GM18508 (cell line): ENCODE data around the gene PGA5.

ENCODE experiments used
- ATAC-seq: cut with Tn5 transposase; IDR thresholded peaks from one replicate; pipeline ENCODE4 v1.9.1; 2021; ENCODE audit warnings: moderate number of reproducible peaks; ENCODE audit not compliant: insufficient read depth, unreplicated experiment

PGA5 gene

GRCh38 chr11:61290905-61291690 lies 50.1 kb downstream of the PGA5 start:
- no peak for ATAC-seq

DNA sequence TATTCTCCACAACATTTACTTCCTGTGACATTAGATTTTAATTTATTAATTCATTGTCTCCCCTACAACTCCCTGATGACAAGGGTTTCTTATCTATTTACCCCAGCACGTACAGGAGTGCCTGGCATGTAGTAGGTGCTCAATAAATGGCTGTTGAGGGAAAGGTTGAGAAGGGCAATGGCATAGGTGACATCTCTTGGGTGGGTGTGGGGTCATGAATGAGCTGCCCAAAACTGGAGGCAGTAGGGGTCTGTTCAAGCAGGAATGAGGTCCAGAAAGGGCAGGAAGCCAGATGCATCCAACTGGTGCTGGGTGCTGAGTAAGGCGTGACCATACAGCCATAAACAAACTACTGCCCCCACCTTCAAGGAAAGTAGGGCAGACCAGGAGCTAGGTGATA lies 51.4 kb downstream of the PGA5 start:
- ATAC-seq: no peak

- ATAC-seq: no peak
Measured at GRCh38 chr11:61293867-61294716, 53.1 kb downstream of the PGA5 start.

DNA sequence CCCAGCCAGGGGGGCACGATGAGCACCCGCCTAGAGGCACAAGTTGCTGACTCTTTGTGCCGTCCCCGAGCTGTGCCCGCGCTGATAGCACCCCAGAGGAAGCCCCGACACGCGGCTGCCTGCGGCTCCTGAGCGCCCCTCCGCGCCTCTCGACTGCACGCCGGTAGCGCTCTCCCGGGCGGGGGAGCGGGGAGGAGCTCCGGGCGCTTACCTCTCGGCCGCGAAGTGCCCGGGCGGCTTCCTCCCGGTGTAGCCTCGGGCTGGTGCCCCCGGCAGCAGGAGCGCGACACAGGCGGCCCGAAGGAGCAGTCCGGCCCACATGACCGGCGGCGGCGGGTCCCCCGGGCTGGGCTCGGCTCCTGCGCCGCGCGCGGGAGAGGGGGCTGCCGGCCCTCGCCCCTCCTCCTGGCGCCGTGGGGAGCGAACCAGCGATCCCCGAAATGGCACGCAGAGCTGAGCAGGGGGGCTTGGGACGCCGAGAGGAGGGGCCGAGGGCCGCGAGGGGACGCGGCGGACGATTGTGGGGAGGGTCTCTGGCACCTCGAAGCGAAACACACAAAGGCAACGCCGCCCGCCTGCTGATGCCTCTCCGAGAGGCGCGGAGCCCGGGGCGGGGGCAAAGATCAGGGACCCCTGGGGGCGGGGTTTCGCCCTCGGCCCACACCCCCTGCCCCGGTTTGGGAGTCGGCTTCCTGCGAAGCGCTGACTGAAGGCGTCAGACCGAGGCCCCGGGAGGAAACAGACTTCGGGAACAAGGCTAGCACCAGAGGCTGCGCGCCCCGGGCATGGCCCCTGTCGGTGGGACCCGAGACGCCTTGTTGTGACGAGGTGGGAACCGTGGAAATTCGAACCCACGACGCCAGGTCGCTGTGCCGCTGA lies 54.0 kb downstream of the PGA5 start, which contains the start of gene VWCE:
TSS of gene VWCE (minus strand) at position 600 of the 879 bp plus-strand sequence. CDS start at position 321, 279 bp downstream.
- no peak for ATAC-seq

GRCh38 chr11:61295596-61295926 lies 54.6 kb downstream of the PGA5 start:
- no peak for ATAC-seq

- ATAC-seq: no peak
Measured at GRCh38 chr11:61297341-61297740, 56.4 kb downstream of the PGA5 start.

- ATAC-seq: no peak
Measured at GRCh38 chr11:61297746-61298145, 56.8 kb downstream of the PGA5 start.

DNA sequence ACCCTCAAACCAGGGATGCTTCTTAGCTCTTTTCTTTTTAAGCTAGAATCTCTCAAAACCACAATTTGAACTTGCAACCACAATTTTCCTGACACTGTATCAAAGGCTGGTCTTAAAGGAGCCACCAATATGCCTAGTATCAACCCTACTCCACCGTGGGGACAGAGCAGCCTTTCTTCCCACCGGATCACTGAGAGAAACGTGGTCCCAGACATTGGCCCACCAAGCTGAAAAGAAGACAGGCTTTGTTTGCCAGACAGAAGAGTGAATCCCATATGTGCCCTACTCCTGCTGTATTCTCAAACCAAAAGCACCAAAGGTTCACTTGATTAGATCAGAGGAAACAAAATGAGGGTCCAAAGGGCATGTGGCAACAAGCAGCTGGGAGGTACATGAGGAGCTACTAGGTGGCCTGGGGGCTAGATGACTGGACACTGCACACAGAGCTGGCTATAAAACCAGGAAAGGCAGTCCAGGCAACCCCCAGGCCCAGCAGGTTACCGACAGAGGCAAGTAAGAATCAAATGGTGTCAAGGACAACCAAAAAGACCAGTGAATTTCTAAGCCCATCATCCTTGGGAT lies 57.8 kb downstream of the PGA5 start:
- ATAC-seq: no peak
